Naive thymus-derived CD8-positive, alpha-beta T cell (primary cell): ENCODE measurements around the gene KCNJ12. TPM values are rescaled to one million over a fixed set of nuclear protein-coding genes. Genes with fewer than 3 reads are reported as not detected.
"Not testable (repeated sequence)": the region's sequence is repeated elsewhere in the genome, so short reads cannot be mapped to it uniquely, and the experiment has no call there.

Experiments
- ATAC-seq, 2 donors: fragments of 150-1000 bp; cut with Tn5 transposase in 1 of 2; sonication (Bioruptor Pico), chemical (Tn5 transposase) in 1 of 2; 1 replicate in 1 of 2; 2 replicates in 1 of 2; pipeline ENCODE4 v1.10.0; 2021; ENCODE audit warnings: mild to moderate bottlenecking in 2 of 2, moderate library complexity in 2 of 2
- POLR2A ChIA-PET: fragments of 350-600 bp; sonication (Branson Sonifier 250); formaldehyde crosslinking; loops from one replicate; lab custom pipeline; 2021; ENCODE audit warnings: antibody characterized with exemption; lab: Charles Lee
- DNase-seq, 10 donors: peaks; one replicate each; pipeline versions ENCODE4 v3.0.0 to v3.0.0-alpha.2; 2020 to 2022
- H3K27ac Mint-ChIP-seq, 10 donors: one replicate each; pipeline ENCODE4 v1.8.0; 2020 to 2022; ENCODE audit warnings: mild to moderate bottlenecking in 10 of 10, mixed read lengths in 10 of 10, moderate library complexity in 4 of 10, inconsistent platforms in 1 of 10
- H3K27me3 Mint-ChIP-seq, 5 donors: one replicate each; pipeline ENCODE4 v1.8.0; 2021 to 2022; ENCODE audit warnings: mixed read lengths in 5 of 5
- H3K36me3 Mint-ChIP-seq, 3 donors: one replicate each; pipeline ENCODE4 v1.8.0; 2020 to 2022; ENCODE audit warnings: mixed read lengths in 3 of 3, mild to moderate bottlenecking in 2 of 3, inconsistent platforms in 1 of 3
- H3K4me1 Mint-ChIP-seq, 4 donors: one replicate each; pipeline ENCODE4 v1.8.0; 2021 to 2022; ENCODE audit warnings: mixed read lengths in 4 of 4
- H3K4me3 Mint-ChIP-seq, 10 donors: one replicate each; pipeline ENCODE4 v1.8.0; 2020 to 2022; ENCODE audit warnings: mild to moderate bottlenecking in 10 of 10, mixed read lengths in 10 of 10, moderate library complexity in 6 of 10, inconsistent platforms in 1 of 10
- H3K9me3 Mint-ChIP-seq, 9 donors: one replicate each; pipeline ENCODE4 v1.8.0; 2020 to 2022; ENCODE audit warnings: mixed read lengths in 9 of 9, mild to moderate bottlenecking in 3 of 9, inconsistent platforms in 1 of 9, moderate library complexity in 1 of 9
- polyA plus RNA-seq, 3 donors: library from polyadenylated mRNA; unstranded; fragments of 300-500 nt; fragmentation: Illumina TruSeq; gene quantifications; one replicate each; pipeline ENCODE4 v1.2.3, GENCODE V29; 2021
- total RNA-seq, 8 experiments: library from RNA in 2 of 8; stranded (reverse) in 2 of 8; gene quantifications; one replicate each; pipeline ENCODE4 v1.2.3 and lab custom pipeline; 2021 to 2026

The KCNJ12 gene
- total and polyA plus RNA-seq, 5 experiments from 2014 or later = 0.16 to 0.18 TPM; not detected in 3

GRCh38 chr17:21417921-21418320 lies 41.8 kb downstream of the KCNJ12 start:
- Mint-ChIP-seq H3K9me3 (peaks cover 0 to 4% (median 0%) of the 10 kb centered on the region in 9 donors), H3K4me3 (peak overlapping the region in 5 of 10 donors; percentile 18 to 51 (median 27)), H3K4me1 (peaks cover 15 to 41% (median 34%) of the 10 kb centered on the region in 4 donors), H3K27me3 (peaks cover 0 to 1% (median 0%) of the 10 kb centered on the region in 5 donors), H3K36me3 (no peaks in the 10 kb centered on the region), H3K27ac (peak overlapping the region in 8 of 10 donors; percentile 49 to 100 (median 88))
- ATAC-seq (no peak), DNase-seq (no peak)
- POLR2A ChIA-PET = interaction anchor here (0.8 to 2.0 kb wide), 2 partner anchors 130 to 140 kb away, joined by 3 to 6 read pairs; no protein-coding TSS in a partner anchor

GRCh38 chr17:21418446-21419298 lies 42.5 kb downstream of the KCNJ12 start:
- H3K4me3 Mint-ChIP-seq = peak overlapping the region; percentile 79 to 97 (median 89)
- peak overlapping the region; percentile 88 to 100 (median 99) for H3K27ac Mint-ChIP-seq
- POLR2A ChIA-PET = interaction anchor here (0.8 to 2.0 kb wide), 3 partner anchors 131 to 141 kb away, joined by 3 to 6 read pairs (median 3); no protein-coding TSS in a partner anchor
- ATAC-seq (no peak), DNase-seq (peak in 1 of 10 donors; percentile 8)
- peaks cover 15 to 41% (median 34%) of the 10 kb centered on the region in 4 donors for H3K4me1 Mint-ChIP-seq
- peaks cover 0 to 1% (median 0%) of the 10 kb centered on the region in 5 donors for H3K27me3 Mint-ChIP-seq
- peaks cover 0 to 4% (median 0%) of the 10 kb centered on the region in 9 donors for H3K9me3 Mint-ChIP-seq
- H3K36me3 Mint-ChIP-seq = no peaks in the 10 kb centered on the region

- no peaks in the 10 kb centered on the region for H3K36me3 Mint-ChIP-seq
- H3K27me3 Mint-ChIP-seq = peaks cover 0 to 1% (median 0%) of the 10 kb centered on the region in 5 donors
- H3K4me1 Mint-ChIP-seq = peaks cover 16 to 41% (median 34%) of the 10 kb centered on the region in 4 donors
- POLR2A ChIA-PET = interaction anchor here (1.0 to 1.2 kb wide), 2 partner anchors 134 to 376 kb away, joined by 3 read pairs; no protein-coding TSS in a partner anchor
- H3K4me3 Mint-ChIP-seq = peak overlapping the region; percentile 79 to 97 (median 89)
- peaks cover 0 to 2% (median 0%) of the 10 kb centered on the region in 9 donors for H3K9me3 Mint-ChIP-seq
- peak overlapping the region; percentile 88 to 100 (median 99) for H3K27ac Mint-ChIP-seq
- DNase-seq (peak; percentile 29 to 90 (median 84)), ATAC-seq (peak; percentile 91 to 92)
Measured at GRCh38 chr17:21419299-21420239, 43.4 kb downstream of the KCNJ12 start.

- Mint-ChIP-seq H3K4me1 (peaks cover 21 to 48% (median 35%) of the 10 kb centered on the region in 4 donors), H3K27ac (peak overlapping the region in 6 of 10 donors; percentile 99 to 100 (median 100)), H3K4me3 (peak overlapping the region in 6 of 10 donors; percentile 10 to 97 (median 87))
- not testable (repeated sequence) for H3K9me3 Mint-ChIP-seq, ATAC-seq, H3K27me3 Mint-ChIP-seq, DNase-seq, H3K36me3 Mint-ChIP-seq
- POLR2A ChIA-PET = interaction anchor here (1.0 kb wide), 1 partner anchor 377 kb away, joined by 3 read pairs; no protein-coding TSS in a partner anchor
Measured at GRCh38 chr17:21420503-21421090, 44.4 kb downstream of the KCNJ12 start.

GRCh38 chr17:21421421-21422310 lies 45.5 kb downstream of the KCNJ12 start:
- H3K9me3 Mint-ChIP-seq, H3K36me3 Mint-ChIP-seq, POLR2A ChIA-PET, DNase-seq, H3K27me3 Mint-ChIP-seq, ATAC-seq: not testable (repeated sequence)
- Mint-ChIP-seq H3K4me1 (peaks cover 24 to 52% (median 37%) of the 10 kb centered on the region in 4 donors), H3K27ac (peak overlapping the region in 8 of 10 donors; percentile 44 to 87 (median 75)), H3K4me3 (peak overlapping the region in 4 of 10 donors; percentile 14 to 69 (median 36))

- H3K36me3 Mint-ChIP-seq, H3K27me3 Mint-ChIP-seq, ATAC-seq, DNase-seq, H3K9me3 Mint-ChIP-seq, H3K4me3 Mint-ChIP-seq, POLR2A ChIA-PET: not testable (repeated sequence)
- peaks cover 24 to 51% (median 35%) of the 10 kb centered on the region in 4 donors for H3K4me1 Mint-ChIP-seq
- peak overlapping the region in 8 of 10 donors; percentile 29 to 88 (median 76) for H3K27ac Mint-ChIP-seq
Measured at GRCh38 chr17:21422311-21423189, 46.4 kb downstream of the KCNJ12 start.

GRCh38 chr17:21423190-21423493 lies 47.0 kb downstream of the KCNJ12 start:
- POLR2A ChIA-PET, H3K27me3 Mint-ChIP-seq, H3K9me3 Mint-ChIP-seq, H3K36me3 Mint-ChIP-seq, ATAC-seq, DNase-seq, H3K4me3 Mint-ChIP-seq: not testable (repeated sequence)
- Mint-ChIP-seq H3K4me1 (peaks cover 24 to 45% (median 31%) of the 10 kb centered on the region in 4 donors), H3K27ac (peak overlapping the region in 1 of 10 donors; percentile 79)

GRCh38 chr17:21424697-21425096 lies 48.5 kb downstream of the KCNJ12 start:
- H3K4me1 Mint-ChIP-seq = peaks cover 14 to 29% (median 23%) of the 10 kb centered on the region in 4 donors
- H3K27me3 Mint-ChIP-seq, H3K4me3 Mint-ChIP-seq, DNase-seq, POLR2A ChIA-PET, ATAC-seq, H3K36me3 Mint-ChIP-seq, H3K9me3 Mint-ChIP-seq: not testable (repeated sequence)
- peak overlapping the region in 3 of 10 donors; percentile 47 to 53 (median 53) for H3K27ac Mint-ChIP-seq

GRCh38 chr17:21425321-21425720 lies 49.2 kb downstream of the KCNJ12 start:
- Mint-ChIP-seq H3K27ac (peak overlapping the region in 3 of 10 donors; percentile 47 to 66 (median 54)), H3K27me3 (peaks cover 0 to 1% (median 0%) of the 10 kb centered on the region in 5 donors), H3K9me3 (no peaks in the 10 kb centered on the region), H3K36me3 (no peaks in the 10 kb centered on the region), H3K4me1 (peaks cover 8 to 23% (median 19%) of the 10 kb centered on the region in 4 donors), H3K4me3 (no peak overlapping the region)
- no peak for ATAC-seq
- POLR2A ChIA-PET = no interaction called here
- no peak for DNase-seq

GRCh38 chr17:21425736-21426135 lies 49.6 kb downstream of the KCNJ12 start:
- Mint-ChIP-seq H3K4me3 (no peak overlapping the region), H3K27me3 (peaks cover 0 to 1% (median 0%) of the 10 kb centered on the region in 5 donors), H3K4me1 (peaks cover 4 to 19% (median 17%) of the 10 kb centered on the region in 4 donors), H3K36me3 (no peaks in the 10 kb centered on the region), H3K27ac (peak overlapping the region in 4 of 10 donors; percentile 12 to 73 (median 50)), H3K9me3 (no peaks in the 10 kb centered on the region)
- POLR2A ChIA-PET = no interaction called here
- ATAC-seq (no peak), DNase-seq (no peak)
